Gastroesophageal sphincter (tissue), 4 donors: ENCODE results near the gene OPA1. TPM values are rescaled to one million over a fixed set of nuclear protein-coding genes. Genes with fewer than 3 reads are reported as not detected.

Experiments
- ATAC-seq: fragments of 150-250 bp; one replicate; pipeline ENCODE4 v1.9.1; 2016; ENCODE audit warnings: mild to moderate bottlenecking, moderate library complexity
- H3K27ac ChIP-seq, 4 donors: fragments of 200-600 bp; sonication (generic) in 3 of 4; 1 replicate in 3 of 4; 2 replicates in 1 of 4; pipeline ENCODE4 v1.5.1; 2016 to 2019
- H3K27me3 ChIP-seq: fragments of 200-600 bp; sonication (generic); one replicate; pipeline ENCODE4 v1.5.1; 2019
- H3K36me3 ChIP-seq, 2 donors: fragments of 200-600 bp; sonication (generic); one replicate each; pipeline ENCODE4 v1.5.1; 2019; ENCODE audit warnings: control low read depth in 1 of 2
- H3K4me1 ChIP-seq, 3 donors: fragments of 200-600 bp; sonication (generic); 1 replicate in 2 of 3; 2 replicates in 1 of 3; pipeline ENCODE4 v1.5.1; 2016 to 2019; ENCODE audit warnings: control low read depth in 2 of 3
- H3K4me3 ChIP-seq, 2 donors: fragments of 200-600 bp; sonication (generic); one replicate each; pipeline ENCODE4 v1.5.1; 2019; ENCODE audit warnings: mild to moderate bottlenecking in 1 of 2, moderate library complexity in 1 of 2
- H3K9me3 ChIP-seq, 3 donors: fragments of 200-600 bp; sonication (generic); one replicate each; pipeline ENCODE4 v1.5.1; 2017 to 2019; ENCODE audit warnings: control low read depth in 2 of 3
- EP300 ChIP-seq: sonication (generic); formaldehyde crosslinking; IDR thresholded peaks from one replicate; pipeline ENCODE4 v1.6.1; 2017; ENCODE audit warnings: antibody characterized with exemption, mild to moderate bottlenecking
- POLR2A ChIP-seq, 2 donors: fragments of 450-650 bp; IDR thresholded peaks; one replicate each; pipeline ENCODE4 v1.6.1; 2017; ENCODE audit warnings: antibody characterized with exemption in 2 of 2, mild to moderate bottlenecking in 2 of 2, moderate library complexity in 1 of 2
- POLR2AphosphoS5 ChIP-seq: sonication (generic); formaldehyde crosslinking; IDR thresholded peaks from one replicate; pipeline ENCODE4 v1.6.1; 2017; ENCODE audit warnings: antibody characterized with exemption
- WGBS, 2 donors: methylation state at CpG; one replicate each; pipeline ENCODE4 v1.1.5; 2018; ENCODE audit warnings: low coverage in 1 of 2; 5-methylcytosine and 5-hydroxymethylcytosine counted together
- total RNA-seq, 4 donors: library from RNA; depleted of rRNA; stranded (reverse); fragments of >200 nt; gene quantifications; one replicate each; pipeline ENCODE4 v1.1.0, GENCODE V29; 2016
- TF ChIP-seq, protein P1 (sequence below), 4 experiments: fragments of 200-600 bp in 2 of 4; fragments of 450-650 bp in 2 of 4; sonication (generic) in 1 of 4; IDR thresholded peaks; one replicate each; pipeline ENCODE4 v1.5.1; 2017 to 2019; ENCODE audit warnings: antibody characterized with exemption in 4 of 4, mild to moderate bottlenecking in 2 of 4, moderate library complexity in 2 of 4

OPA1 gene
- total RNA-seq, 4 donors from 2014 or later = 52.6 to 70.4 (median 57.9) TPM

DNA sequence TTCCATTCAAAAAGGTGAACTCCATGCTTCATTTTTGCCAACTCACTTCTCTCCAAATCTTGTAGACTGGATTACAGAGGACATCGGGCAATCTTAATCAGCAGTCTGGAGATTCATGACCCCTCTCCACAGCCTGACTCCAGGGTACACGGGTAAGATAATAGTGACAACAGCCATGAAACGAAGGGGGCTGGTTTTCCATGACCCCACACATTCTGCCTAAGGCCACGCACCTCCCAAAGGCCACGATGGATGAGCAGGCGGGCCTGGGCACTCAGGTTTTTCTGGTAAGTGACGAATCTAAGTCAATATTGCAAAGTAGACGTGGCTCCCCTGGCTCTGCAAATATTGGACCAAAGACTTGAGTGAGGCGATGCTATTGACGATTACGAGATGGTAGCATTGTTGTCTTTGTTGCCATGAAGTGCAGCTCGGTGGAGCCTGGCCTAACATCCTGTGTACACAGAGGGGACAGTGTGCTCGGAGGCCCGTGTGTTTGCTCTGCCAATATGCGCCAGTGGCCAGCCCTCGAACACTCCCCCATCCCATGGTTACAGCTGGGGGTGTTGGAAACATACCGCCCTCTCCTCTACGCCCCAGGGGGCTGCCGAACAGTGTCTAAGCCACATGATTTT, 119.1 kb downstream of the OPA1 start:
- ATAC-seq = no peak

DNA sequence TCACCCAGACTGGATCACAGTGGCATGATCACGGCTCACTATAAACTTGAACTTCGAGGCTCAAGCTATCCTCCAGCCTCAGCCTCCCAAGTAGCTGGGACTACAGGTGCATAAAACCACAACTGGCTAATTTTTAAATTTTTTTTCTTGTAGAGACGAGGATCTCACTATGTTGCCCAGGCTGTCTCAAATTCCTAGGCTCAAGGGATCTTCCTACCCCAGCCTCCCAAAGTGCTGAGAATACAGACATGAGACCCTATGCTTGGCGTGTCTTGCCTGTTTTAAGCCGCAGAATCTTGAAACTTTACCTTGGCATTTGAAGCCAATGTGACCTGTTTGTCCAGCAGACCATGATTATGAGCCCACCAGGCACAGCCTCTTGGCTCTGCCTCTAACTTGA, 119.9 kb downstream of the OPA1 start:
- no peak overlapping the region for H3K27ac ChIP-seq
- ATAC-seq = no peak
- no peaks in the 10 kb centered on the region for H3K36me3 ChIP-seq
- TF ChIP-seq, protein P1, sequence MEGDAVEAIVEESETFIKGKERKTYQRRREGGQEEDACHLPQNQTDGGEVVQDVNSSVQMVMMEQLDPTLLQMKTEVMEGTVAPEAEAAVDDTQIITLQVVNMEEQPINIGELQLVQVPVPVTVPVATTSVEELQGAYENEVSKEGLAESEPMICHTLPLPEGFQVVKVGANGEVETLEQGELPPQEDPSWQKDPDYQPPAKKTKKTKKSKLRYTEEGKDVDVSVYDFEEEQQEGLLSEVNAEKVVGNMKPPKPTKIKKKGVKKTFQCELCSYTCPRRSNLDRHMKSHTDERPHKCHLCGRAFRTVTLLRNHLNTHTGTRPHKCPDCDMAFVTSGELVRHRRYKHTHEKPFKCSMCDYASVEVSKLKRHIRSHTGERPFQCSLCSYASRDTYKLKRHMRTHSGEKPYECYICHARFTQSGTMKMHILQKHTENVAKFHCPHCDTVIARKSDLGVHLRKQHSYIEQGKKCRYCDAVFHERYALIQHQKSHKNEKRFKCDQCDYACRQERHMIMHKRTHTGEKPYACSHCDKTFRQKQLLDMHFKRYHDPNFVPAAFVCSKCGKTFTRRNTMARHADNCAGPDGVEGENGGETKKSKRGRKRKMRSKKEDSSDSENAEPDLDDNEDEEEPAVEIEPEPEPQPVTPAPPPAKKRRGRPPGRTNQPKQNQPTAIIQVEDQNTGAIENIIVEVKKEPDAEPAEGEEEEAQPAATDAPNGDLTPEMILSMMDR (IDR thresholded peaks at IDR 0.05) = no peak
- TF ChIP-seq POLR2AphosphoS5 = no peak
- TF ChIP-seq EP300 = no peak
- TF ChIP-seq POLR2A (IDR thresholded peaks at IDR 0.05) = no peak
- WGBS, 2 donors = 95 to 100% methylated on average over 3 to 5 of the region's 5 CpGs
- no peak overlapping the region for H3K4me3 ChIP-seq
- no peaks in the 10 kb centered on the region for H3K27me3 ChIP-seq
- peaks cover 0 to 12% (median 3%) of the 10 kb centered on the region in 3 donors for H3K9me3 ChIP-seq
- H3K4me1 ChIP-seq = no peaks in the 10 kb centered on the region

More for the DNA sequence above, 119.1 kb downstream of the OPA1 start:
- no peaks in the 10 kb centered on the region for H3K4me1 ChIP-seq
- no peaks in the 10 kb centered on the region for H3K27me3 ChIP-seq
- H3K36me3 ChIP-seq = no peaks in the 10 kb centered on the region
- no peak for TF ChIP-seq POLR2AphosphoS5
- no peak for TF ChIP-seq POLR2A (IDR thresholded peaks at IDR 0.05)
- TF ChIP-seq, protein P1 (IDR thresholded peaks at IDR 0.05) = no peak
- no peak for TF ChIP-seq EP300
- peaks cover 0 to 12% (median 3%) of the 10 kb centered on the region in 3 donors for H3K9me3 ChIP-seq
- H3K4me3 ChIP-seq = no peak overlapping the region
- 69 to 89% methylated on average over 8 to 16 of the region's 19 CpGs for WGBS, 2 donors
- H3K27ac ChIP-seq = no peak overlapping the region

DNA sequence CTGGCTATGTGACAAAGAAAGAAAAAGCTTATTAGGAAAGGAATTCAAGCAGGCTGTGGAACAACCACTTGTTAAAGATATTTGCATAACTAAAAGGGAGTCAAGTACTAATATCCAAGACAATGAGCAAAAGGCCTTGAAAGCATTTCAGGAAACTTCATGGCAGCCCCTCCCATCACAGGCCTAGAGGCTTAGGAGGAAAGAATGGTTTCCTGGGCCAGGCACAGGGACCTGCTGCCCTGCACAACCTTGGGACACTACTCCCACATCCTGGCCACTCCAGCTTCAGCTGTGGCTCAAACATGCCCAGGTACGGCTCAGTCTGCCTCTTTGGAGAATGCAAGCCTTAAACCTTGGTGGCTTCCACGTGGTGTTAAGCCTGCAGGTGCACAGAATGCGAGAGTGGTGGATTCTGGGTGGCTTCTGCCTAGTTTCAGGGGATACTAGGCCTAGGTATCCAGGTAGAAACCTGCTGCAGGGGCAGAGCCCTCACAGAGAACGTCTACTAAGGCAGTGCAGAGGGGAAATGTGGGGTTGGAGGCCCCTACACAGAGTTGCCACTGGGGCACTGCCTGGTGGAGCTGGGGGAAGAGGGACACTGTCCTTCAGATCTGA, 121.6 kb downstream of the OPA1 start:
- Histone ChIP-seq H3K4me1 (no peaks in the 10 kb centered on the region), H3K27ac (no peak overlapping the region), H3K36me3 (no peaks in the 10 kb centered on the region), H3K9me3 (peaks cover 0 to 17% (median 3%) of the 10 kb centered on the region in 3 donors), H3K4me3 (no peak overlapping the region), H3K27me3 (no peaks in the 10 kb centered on the region)
- no peak for ATAC-seq
- WGBS, 2 donors = 40% methylated on average over 2 of the region's 4 CpGs; no CpG with 5 or more reads in 1 of the 2 donors
- TF ChIP-seq EP300 = no peak
- TF ChIP-seq POLR2AphosphoS5 = no peak
- TF ChIP-seq, protein P1 (IDR thresholded peaks at IDR 0.05) = no peak

DNA sequence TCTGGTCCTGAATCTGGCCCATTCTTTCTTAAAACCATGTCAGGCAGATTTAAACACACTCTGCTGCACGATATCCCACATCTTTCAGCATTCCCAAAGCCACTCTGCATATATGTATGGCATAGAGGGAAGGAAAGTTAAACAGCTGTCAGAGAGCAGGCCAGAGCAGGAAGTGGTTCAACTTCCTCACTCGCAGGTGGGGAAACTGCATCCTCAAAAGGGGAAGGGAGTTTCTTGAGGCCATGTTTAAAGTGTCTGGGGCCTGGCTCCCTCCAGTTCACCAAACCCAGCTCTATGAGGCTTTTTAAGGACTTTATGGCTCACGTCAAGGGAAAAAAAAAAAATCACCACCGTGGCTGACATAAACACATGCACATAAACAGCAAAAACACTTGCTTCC, 123.1 kb downstream of the OPA1 start:
- Histone ChIP-seq H3K36me3 (no peaks in the 10 kb centered on the region), H3K27ac (no peak overlapping the region), H3K4me1 (no peaks in the 10 kb centered on the region), H3K4me3 (no peak overlapping the region), H3K27me3 (no peaks in the 10 kb centered on the region), H3K9me3 (peaks cover 0 to 20% (median 3%) of the 10 kb centered on the region in 3 donors)
- TF ChIP-seq POLR2AphosphoS5 (no peak), POLR2A (IDR thresholded peaks at IDR 0.05) (no peak), EP300 (no peak)
- TF ChIP-seq, protein P1 (IDR thresholded peaks at IDR 0.05) = no peak
- ATAC-seq = no peak
- WGBS, 2 donors = 59 to 92% methylated on average over 2 to 4 of the region's 4 CpGs

DNA sequence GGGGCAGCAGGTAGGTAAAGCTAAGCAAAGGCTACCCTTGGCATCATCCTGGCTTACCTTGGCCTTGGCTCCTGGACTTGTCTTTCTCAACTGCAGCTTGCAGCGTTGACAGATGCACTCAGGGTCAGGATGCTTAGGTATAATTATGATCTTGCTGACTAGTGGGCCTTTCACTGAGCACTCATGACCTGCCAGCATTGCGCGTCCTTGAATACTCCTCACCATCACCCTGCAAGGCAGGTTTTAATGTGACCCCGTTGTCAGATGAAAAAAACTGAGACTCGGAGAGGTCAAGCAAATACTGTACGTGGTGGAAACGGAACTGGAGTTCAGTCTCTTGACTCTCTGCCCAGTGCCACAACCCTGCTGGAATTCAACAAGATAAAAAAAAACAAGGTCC, 126.7 kb downstream of the OPA1 start:
- no peak overlapping the region for H3K4me3 ChIP-seq
- no peak for ATAC-seq
- H3K4me1 ChIP-seq = no peaks in the 10 kb centered on the region
- WGBS, 2 donors = 46 to 50% methylated on average over 4 of the region's 7 CpGs
- H3K27me3 ChIP-seq = no peaks in the 10 kb centered on the region
- no peaks in the 10 kb centered on the region for H3K36me3 ChIP-seq
- peaks cover 0 to 13% (median 0%) of the 10 kb centered on the region in 3 donors for H3K9me3 ChIP-seq
- H3K27ac ChIP-seq = no peak overlapping the region
- TF ChIP-seq, protein P1 (IDR thresholded peaks at IDR 0.05) = no peak
- TF ChIP-seq EP300 = no peak
- no peak for TF ChIP-seq POLR2A (IDR thresholded peaks at IDR 0.05)
